ENCODE data around the gene GLCE.
"Not testable (repeated sequence)": the region's sequence is repeated elsewhere in the genome, so short reads cannot be mapped to it uniquely, and the experiment has no call there.

The GLCE gene

DNA sequence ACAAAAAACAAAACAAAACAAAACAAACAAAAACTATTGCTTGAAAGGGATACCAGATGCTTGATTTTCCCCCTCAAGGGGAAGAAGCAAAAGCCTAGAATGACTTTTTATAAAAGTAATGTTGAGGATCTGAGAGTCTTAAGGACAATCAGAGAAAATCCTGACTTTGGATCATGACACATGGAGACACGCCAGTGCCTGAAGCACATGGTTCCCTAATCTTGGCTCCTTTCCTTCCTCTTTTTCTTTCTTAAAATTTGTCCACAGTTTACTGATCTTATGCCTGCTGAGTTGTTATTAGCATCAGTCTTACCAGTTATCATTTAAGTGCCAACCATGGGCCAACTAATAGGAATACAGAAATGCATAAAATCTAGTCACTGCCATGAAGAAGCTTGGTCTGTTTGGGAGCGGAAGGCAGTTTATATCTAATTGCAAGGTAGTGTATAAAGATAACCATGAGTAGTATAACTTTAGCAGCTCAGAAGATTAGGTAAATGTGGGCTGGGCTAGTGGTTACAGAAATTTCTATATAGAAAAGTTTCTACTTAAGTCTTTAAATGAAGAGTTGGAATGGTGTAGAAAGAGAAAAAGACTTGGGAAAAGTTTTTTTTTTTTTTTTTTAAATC, 6.9 kb downstream of the GLCE start:
- no peak for TF ChIP-seq CTCF (IDR thresholded peaks at IDR 0.05; ENCODE audit: low read depth, low read length, missing control alignments)
- Histone ChIP-seq H3K27me3 (replicated peaks) (no peaks in the 10 kb centered on the region), H3K27ac (no peak overlapping the region), H3K36me3 (replicated peaks) (no peaks in the 10 kb centered on the region), H3K4me3 (ENCODE audit: low read depth, low read length) (no peak overlapping the region)
- DNase-seq: no peak
- in situ Hi-C loops (cut with HindIII; ENCODE audit: low pct_ligation_motif_present, low sequenced_read_pairs): no loop called here

- DNase-seq; H3K27me3 ChIP-seq (replicated peaks); H3K36me3 ChIP-seq (replicated peaks); in situ Hi-C loops (cut with HindIII; ENCODE audit: low pct_ligation_motif_present, low sequenced_read_pairs); H3K4me3 ChIP-seq (ENCODE audit: low read depth, low read length); H3K27ac ChIP-seq: not testable (repeated sequence)
These were observed 7.9 kb downstream of the GLCE start for GRCh38 chr15:69168361-69168760.

DNA sequence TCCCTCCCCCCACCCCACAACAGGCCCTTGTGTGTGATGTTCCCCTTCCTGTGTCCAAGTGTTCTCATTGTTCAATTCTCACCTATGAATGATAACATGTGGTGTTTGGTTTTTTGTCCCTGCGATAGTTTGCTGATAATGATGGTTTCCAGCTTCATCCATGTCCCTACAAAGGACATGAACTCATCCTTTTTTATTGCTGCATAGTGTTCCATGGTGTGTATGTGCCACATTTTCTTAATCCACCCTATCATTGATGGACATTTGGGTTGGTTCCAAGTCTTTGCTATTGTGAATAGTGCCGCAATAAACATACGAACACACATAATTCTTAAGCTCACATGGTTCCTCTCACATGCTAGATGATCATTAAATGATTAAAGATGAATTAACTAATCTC, 9.1 kb downstream of the GLCE start:
- H3K27ac ChIP-seq; H3K27me3 ChIP-seq (replicated peaks); H3K36me3 ChIP-seq (replicated peaks); H3K4me3 ChIP-seq (ENCODE audit: low read depth, low read length); DNase-seq; in situ Hi-C loops (cut with HindIII; ENCODE audit: low pct_ligation_motif_present, low sequenced_read_pairs): not testable (repeated sequence)

GRCh38 chr15:69170597-69170996, 10.2 kb downstream of the GLCE start:
- no peak for DNase-seq
- H3K36me3 ChIP-seq (replicated peaks): no peaks in the 10 kb centered on the region
- TF ChIP-seq CTCF (IDR thresholded peaks at IDR 0.05; ENCODE audit: low read depth, low read length, missing control alignments): no peak
- in situ Hi-C loops (cut with HindIII; ENCODE audit: low pct_ligation_motif_present, low sequenced_read_pairs): no loop called here
- no peak overlapping the region for H3K27ac ChIP-seq
- H3K4me3 ChIP-seq (ENCODE audit: low read depth, low read length): no peak overlapping the region
- H3K27me3 ChIP-seq (replicated peaks): no peaks in the 10 kb centered on the region

GRCh38 chr15:69172847-69173246, 12.4 kb downstream of the GLCE start:
- H3K4me3 ChIP-seq (ENCODE audit: low read depth, low read length): no peak overlapping the region
- H3K27me3 ChIP-seq (replicated peaks): no peaks in the 10 kb centered on the region
- no peak overlapping the region for H3K27ac ChIP-seq
- H3K36me3 ChIP-seq (replicated peaks): no peaks in the 10 kb centered on the region
- in situ Hi-C loops (cut with HindIII; ENCODE audit: low pct_ligation_motif_present, low sequenced_read_pairs): no loop called here
- no peak for DNase-seq
- no peak for TF ChIP-seq CTCF (IDR thresholded peaks at IDR 0.05; ENCODE audit: low read depth, low read length, missing control alignments)

- in situ Hi-C loops (cut with HindIII; ENCODE audit: low pct_ligation_motif_present, low sequenced_read_pairs): no loop called here
These were observed 15.1 kb downstream of the GLCE start for GRCh38 chr15:69175536-69175935.

More at GRCh38 chr15:69175536-69175935, 15.1 kb downstream of the GLCE start:
- no peak for TF ChIP-seq CTCF (IDR thresholded peaks at IDR 0.05; ENCODE audit: low read depth, low read length, missing control alignments)
- no peak overlapping the region for H3K27ac ChIP-seq
- DNase-seq: no peak
- no peak overlapping the region for H3K4me3 ChIP-seq (ENCODE audit: low read depth, low read length)
- H3K27me3 ChIP-seq (replicated peaks): no peaks in the 10 kb centered on the region
- H3K36me3 ChIP-seq (replicated peaks): no peaks in the 10 kb centered on the region

Data from brain microvascular endothelial cell (primary cell).